HG03135 (cell line): ENCODE results near the gene HNRNPA2B1.
"Not testable (repeated sequence)": the region's sequence is repeated elsewhere in the genome, so short reads cannot be mapped to it uniquely, and the experiment has no call there.

Source experiments
- ATAC-seq: cut with Tn5 transposase; IDR thresholded peaks from one replicate; pipeline ENCODE4 v1.9.1; 2021; ENCODE audit warnings: mild to moderate bottlenecking, moderate library complexity; ENCODE audit not compliant: unreplicated experiment

HNRNPA2B1 gene

DNA sequence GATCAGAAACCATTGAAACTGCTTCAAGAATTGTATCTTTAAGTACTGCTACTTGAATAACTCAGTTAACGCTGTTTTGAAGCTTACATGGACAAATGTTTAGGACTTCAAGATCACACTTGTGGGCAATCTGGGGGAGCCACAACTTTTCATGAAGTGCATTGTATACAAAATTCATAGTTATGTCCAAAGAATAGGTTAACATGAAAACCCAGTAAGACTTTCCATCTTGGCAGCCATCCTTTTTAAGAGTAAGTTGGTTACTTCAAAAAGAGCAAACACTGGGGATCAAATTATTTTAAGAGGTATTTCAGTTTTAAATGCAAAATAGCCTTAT is 14.7 kb downstream of the HNRNPA2B1 start:
- no peak for ATAC-seq

DNA sequence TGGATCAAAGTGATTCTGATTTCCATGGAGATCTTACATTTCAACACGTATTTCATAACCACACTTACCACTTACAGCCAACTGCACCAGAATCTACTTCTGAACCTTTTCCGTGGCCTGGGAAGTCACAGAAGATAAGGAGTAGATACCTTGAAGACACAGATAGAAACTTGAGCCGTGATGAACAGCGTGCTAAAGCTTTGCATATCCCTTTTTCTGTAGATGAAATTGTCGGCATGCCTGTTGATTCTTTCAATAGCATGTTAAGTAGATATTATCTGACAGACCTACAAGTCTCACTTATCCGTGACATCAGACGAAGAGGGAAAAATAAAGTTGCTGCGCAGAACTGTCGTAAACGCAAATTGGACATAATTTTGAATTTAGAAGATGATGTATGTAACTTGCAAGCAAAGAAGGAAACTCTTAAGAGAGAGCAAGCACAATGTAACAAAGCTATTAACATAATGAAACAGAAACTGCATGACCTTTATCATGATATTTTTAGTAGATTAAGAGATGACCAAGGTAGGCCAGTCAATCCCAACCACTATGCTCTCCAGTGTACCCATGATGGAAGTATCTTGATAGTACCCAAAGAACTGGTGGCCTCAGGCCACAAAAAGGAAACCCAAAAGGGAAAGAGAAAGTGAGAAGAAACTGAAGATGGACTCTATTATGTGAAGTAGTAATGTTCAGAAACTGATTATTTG is 15.3 kb downstream of the HNRNPA2B1 start:
- ATAC-seq: no peak

DNA sequence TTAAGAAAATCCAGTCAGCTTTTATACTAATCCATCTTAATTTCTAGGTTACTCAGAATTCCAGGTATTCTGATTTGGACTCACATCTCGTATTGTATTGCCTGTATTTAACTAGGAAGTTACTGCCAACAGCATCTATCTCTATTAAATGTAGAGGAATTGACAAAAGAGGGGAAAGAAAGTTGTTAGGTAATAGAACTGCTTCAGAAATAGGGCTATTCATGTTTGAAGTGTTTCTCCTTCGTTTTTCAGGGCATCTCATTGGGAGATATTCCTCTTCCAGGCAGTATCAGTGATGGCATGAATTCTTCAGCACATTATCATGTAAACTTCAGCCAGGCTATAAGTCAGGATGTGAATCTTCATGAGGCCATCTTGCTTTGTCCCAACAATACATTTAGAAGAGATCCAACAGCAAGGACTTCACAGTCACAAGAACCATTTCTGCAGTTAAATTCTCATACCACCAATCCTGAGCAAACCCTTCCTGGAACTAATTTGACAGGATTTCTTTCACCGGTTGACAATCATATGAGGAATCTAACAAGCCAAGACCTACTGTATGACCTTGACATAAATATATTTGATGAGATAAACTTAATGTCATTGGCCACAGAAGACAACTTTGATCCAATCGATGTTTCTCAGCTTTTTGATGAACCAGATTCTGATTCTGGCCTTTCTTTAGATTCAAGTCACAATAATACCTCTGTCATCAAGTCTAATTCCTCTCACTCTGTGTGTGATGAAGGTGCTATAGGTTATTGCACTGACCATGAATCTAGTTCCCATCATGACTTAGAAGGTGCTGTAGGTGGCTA is 16.1 kb downstream of the HNRNPA2B1 start:
- not testable (repeated sequence) for ATAC-seq

DNA sequence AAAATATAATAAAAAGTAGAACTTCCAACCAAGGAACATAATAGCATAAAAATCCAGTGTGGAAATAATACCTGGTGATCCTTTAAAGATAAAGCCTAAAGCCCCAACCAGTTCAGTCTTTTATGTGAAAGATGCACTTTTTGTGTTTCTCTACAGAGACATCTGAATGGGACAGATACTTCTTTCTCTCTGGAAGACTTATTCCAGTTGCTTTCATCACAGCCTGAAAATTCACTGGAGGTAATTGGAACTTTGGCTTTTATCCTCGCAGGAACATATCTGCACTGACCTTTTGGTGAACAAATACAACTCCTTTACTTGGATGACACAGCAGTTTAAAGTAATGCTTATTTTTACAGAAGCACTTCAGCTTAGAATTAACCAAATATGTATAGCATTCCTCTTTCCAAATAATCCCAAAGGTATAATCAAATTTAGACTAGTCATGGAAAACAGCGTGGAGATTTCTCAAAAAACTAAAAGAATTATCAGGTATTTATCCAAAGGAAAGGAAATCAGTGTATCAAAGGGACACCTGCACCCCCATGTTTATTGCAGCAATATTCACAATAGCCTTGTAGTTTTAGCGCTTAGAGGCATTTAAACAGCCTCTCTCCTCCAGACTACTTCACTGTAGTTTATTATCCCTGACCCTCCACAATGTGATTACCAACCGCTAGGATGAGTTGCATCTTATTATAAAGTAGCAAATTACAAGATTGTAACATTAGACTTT is 16.8 kb downstream of the HNRNPA2B1 start:
- ATAC-seq: no peak

DNA sequence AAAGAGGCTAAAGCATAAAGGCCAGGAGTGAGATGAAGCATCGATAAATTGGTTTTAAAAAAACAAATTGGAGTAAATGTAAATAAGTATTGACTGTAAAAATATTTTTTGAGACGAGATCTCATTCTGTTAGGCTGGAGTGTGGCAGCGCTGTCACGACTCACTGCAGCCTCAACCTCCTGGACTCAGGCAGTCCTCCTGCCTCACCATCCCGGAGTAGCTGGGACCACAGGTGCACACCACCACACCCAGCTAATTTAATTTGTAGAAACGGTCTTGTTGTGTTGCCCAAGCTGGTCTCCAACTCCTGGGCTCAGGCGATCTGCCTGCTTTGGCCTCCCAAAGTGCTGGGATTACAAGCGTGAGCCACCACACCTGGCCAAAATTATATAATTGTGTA is 17.8 kb downstream of the HNRNPA2B1 start:
- ATAC-seq: no peak

DNA sequence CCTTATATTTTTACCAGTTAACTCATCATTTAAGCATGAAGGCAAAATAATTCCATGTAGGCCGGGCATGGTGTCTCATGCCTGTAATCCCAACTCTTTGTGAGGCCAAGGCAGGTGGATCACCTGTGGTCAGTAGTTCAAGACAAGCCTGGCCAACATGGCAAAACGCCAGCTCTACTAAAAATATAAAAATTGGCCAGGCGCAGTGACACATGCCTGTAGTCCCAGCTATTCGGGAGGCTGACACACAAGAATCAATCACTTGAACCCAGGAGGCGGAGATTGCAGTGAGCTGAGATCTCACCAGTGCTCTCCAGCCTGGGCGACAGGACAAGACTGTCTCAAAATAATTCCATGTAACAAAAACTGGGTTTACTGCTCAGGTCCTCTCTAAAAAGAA is 18.3 kb downstream of the HNRNPA2B1 start:
- ATAC-seq: no peak

DNA sequence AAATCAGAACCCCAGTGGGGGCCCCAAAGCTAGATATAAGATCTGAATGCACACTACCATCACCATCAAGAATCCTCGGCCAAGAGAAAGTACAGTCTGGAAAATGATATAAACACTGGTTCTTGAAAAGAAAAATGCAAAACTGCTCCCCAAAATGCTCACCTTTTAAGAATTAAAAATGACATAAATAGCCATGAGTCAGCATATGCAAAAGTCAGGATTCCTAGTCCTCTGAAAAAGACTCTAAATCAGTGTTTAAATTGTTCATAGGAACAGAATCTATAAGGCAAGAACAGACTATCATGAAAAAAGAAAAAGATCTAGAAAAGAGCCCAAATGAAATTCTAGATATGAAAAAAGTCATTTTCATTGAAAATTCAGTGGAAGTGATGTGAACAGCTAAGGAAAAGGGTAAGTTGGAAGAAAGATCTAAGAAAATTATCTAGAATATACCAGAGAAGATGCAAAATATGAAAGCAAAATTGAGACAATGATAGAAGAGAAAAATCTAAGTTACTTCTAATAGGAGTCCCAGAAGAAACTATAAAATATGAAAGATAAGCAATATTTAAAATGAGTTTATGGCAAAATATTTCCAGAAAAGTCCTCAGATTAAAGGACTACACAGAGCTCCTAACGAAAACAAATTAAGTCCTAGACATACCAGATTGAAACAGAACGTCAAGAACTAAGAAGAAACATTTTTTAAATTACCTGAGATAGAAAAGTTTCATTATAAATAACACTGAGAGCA is 18.9 kb downstream of the HNRNPA2B1 start:
- no peak for ATAC-seq

DNA sequence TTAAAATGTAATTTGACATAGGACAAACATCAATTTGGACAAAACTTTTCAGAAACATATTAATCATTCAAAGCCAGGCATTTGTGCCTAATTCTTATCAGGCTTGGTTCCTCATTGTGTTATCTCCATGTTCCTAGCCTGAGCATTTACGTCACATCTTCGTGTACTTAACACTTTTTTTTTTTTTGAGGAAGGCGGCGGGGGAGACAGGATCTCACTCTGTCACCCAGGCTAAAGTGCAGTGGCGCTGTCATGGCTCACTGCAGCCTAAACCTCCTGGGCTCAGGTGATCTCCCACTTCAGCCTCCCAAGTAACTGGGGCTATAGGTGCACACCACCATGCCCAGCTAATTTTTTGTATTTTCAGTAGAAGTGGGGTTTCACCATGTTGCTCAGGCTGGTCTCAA is 19.8 kb downstream of the HNRNPA2B1 start:
- no peak for ATAC-seq

DNA sequence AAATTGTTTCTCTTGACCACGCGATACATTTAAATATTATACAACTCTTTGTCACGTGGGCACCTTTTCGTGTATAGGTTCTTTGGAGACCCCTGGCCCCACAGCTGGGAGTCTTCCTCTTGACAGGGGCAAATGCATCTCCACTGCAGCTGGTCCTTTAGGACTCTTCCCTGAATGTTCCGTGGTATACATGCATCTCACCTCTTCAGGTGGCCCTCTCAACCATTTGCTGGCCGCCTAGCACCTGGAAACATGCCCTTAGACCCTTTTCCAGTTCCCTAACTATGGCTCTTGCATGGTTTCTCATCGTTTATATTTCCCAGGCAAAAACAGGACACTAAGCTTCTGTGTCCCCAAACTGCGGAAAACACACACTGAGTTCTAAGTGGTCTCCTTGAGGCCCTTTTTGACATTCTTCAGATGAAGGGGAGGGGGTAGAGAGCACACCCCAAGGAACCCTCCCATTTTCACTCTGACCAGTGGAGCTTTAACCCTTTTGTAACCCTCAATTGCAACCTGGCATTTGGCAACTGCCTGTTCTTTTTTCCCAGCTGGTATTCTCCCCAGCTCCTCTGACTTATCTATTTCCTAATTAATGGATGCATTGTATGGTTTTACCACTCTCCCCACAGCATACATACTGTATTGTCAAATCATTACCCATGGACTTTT is 20.6 kb downstream of the HNRNPA2B1 start:
- ATAC-seq: no peak

DNA sequence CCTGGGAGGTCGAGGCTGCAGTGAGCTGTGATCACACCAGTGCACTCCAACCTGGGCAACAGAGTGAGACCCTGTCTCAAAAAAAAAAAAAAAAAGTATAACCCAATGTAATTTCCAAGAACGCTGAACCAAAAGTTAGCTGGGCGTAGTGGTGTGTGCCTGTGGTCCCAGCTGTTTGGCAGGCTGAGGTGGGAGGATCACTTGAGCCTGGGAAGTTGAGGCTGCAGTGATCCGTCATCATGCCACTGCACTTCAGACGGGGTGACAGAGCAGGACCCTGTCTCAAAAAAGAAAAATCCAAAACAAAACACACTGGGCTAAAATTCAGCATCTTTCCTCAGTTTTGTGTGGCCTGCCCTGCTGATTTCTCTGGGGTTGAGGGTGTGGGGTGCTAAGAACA is 21.1 kb downstream of the HNRNPA2B1 start:
- no peak for ATAC-seq

DNA sequence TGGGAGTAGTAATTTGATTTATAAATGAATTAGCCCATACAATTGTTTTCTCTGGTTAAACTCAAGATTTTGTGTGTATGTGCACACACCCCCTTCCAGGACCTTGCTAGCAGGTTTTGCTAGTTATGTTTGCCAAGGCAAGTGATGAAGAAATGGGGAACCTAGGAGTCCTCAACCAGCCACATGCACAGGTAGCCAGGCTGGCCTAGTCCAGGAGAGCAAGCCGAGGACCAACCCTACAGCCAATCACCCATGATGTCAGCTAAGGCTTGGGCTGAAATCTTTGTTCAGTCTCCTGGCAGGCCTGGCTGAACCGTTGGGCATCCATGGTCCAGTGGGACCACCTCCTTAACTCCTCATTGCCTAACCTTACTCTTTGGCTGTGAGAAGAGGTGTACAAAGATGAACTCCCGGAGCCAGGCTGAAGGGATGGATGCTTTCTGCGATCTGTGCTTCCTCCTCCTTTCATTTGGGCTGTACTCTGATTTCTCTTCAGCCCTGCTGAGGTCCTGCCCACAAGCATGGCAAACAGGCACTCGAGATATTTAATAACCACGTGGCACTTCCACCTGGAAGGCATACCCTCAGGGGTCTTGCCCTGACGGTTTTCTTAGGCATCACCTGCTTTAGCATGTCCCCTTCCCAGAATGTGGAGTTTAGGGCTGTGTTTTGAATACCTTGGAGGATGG is 22.1 kb downstream of the HNRNPA2B1 start:
- no peak for ATAC-seq

DNA sequence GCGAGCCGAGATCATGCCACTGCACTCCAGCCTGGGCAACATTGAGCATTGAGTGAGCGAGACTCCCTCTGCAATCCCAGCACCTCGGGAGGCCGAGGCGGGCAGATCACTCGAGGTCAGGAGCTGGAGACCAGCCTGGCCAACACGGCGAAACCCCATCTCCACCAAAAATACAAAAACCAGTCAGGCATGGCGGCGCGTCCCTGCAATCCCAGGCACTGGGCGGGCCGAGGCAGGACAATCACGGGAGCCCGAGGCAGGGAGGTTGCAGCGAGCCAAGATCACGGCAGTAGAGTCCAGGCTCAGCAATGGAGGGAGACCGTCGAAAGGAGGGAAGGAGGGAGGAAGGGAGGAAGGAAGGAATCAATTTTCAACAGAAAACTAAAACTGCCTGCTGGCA is 23.3 kb downstream of the HNRNPA2B1 start:
- not testable (repeated sequence) for ATAC-seq

DNA sequence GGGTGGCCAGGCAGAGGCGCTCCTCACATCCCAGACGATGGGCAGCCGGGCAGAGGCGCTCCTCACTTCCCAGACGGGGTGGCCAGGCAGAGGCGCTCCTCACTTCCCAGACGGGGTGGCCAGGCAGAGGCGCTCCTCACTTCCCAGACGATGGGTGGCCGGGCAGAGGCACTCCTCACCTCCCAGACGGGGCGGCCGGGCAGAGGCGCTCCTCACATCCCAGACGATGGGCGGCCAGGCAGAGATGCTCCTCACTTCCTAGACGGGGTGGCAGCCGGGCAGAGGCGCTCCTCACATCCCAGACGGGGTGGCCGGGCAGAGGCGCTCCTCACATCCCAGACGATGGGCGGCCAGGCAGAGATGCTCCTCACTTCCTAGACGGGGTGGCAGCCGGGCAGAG is 23.9 kb downstream of the HNRNPA2B1 start:
- not testable (repeated sequence) for ATAC-seq

DNA sequence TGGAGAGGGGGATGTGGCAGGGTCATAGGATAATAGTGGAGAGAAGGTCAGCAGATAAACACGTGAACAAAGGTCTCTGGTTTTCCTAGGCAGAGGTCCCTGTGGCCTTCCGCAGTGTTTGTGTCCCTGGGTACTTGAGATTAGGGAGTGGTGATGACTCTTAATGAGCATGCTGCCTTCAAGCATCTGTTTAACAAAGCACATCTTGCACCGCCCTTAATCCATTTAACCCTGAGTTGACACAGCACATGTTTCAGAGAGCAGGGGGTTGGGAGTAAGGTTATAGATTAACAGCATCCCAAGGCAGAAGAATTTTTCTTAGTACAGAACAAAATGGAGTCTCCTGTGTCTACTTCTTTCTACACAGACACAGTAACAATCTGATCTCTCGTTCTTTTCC is 24.6 kb downstream of the HNRNPA2B1 start:
- ATAC-seq: not testable (repeated sequence)

DNA sequence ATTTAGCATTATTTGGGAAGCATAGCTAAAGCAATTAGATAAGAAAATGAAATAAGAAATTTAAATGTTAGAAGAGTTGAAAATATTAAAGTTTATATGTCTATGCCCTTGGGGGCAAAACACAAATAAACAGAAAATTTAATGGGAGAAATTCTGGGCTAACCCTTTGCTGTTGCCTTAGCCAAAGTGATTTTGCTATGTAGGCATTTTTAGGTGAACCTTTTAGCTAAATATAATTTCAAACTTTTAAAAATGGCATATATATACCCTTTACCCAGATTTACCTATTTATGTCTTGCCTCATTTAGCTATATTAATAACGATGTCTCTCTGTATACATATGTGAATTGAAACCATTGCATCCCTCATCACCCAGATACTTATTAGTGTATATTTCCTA is 28.5 kb downstream of the HNRNPA2B1 start:
- no peak for ATAC-seq

DNA sequence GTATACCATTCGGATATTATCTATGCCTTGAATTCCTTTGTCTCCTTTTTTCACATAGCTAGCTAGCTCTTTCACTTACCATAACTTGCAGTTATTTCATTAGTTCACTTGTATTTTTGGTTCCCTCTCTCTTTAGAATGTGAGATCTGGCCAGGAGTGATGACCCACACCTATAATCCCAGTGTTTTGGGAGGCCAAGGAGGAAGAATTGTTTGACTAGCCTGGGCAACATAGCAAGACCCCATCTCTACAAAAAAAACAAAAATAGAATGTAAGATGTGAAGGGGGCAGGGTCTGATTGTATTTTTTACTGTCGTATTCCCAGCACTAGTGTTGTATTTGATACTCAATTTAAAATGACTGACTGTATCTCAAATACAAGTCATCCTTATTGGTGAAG is 28.9 kb downstream of the HNRNPA2B1 start:
- ATAC-seq: no peak

DNA sequence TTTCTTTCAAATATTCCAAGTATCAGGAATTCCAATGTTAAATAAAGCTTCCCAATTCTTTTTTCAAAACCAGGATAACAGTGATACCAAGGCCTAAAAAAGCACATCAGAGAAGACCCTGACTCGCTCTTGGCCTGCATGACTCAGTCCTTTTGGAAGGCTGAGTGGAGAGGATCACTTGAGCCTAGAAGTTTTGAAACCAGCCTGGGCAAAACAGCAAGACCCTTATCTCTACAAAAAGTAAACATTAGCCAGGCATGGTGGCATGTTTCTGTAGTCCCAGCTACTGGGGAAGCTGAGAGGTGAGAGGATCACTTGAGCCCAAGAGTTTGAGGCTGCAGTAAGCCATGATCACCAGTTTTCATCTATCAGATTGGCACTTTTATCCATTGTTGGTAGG is 29.9 kb downstream of the HNRNPA2B1 start:
- no peak for ATAC-seq

DNA sequence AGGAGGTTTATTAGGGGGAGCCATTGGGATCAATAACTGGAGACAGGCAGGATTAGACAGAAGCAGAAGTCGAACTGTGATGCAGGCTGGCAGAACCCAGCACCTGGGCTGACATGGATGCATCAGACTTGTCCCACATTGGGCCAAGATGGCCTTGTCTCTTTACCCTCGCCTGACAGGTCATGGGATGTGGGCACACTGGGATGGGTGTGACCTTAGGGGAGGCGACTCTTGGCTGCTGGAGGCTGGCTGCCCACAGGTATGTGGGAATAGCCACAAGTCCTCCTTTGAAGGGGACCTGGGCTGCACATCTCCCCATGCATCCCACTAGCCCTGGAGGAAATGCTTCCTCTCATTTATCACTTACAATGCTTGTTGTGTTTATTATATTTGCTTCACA is 31.3 kb downstream of the HNRNPA2B1 start:
- no peak for ATAC-seq

DNA sequence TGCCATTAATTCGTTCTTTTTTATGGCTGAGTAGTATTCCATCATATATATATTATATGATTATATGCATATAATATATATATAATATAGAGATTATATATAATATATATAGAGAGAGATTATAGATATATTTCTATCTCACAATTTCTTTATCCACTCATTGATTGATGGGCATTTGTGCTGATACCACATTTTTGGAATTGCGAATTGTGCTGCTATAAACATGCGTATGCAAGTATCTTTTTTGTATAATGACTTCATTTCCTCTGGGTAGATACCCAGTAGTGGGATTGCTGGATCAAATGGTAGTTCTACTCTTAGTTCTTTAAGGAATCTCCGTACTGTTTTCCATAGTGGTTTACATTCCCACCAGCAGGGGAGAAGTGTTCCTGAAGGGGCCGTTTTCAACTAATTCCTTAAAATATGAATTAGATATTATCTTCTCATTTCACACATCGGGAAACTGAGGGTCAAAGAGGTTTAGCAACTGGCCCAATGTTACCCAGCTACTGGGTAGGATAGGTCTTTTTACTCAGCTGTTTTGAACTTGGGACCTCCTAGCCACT is 32.0 kb downstream of the HNRNPA2B1 start:
- ATAC-seq: no peak
